ENCODE results near the gene FNDC1.

DNA sequence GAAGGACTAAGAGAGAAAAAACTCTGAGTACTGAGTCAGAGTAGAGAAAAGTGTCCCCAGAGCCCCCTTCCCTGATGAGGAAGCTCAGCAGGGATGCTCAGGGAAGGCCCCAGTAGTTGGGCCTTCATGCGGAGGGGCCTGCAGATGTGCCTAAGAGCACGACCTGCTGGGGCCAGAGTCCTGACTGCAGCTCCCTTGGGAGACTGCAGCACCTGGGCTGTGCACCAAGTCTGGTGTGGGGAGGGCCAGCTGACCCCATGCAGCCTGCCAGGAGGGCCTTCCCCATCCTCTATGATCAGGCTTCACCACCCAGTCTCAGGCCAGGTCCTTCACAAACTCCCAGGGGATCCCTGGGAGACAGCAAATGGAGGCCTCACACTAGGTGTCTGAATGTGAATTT is 130.4 kb downstream of the FNDC1 start:
- TF ChIP-seq, protein P1, sequence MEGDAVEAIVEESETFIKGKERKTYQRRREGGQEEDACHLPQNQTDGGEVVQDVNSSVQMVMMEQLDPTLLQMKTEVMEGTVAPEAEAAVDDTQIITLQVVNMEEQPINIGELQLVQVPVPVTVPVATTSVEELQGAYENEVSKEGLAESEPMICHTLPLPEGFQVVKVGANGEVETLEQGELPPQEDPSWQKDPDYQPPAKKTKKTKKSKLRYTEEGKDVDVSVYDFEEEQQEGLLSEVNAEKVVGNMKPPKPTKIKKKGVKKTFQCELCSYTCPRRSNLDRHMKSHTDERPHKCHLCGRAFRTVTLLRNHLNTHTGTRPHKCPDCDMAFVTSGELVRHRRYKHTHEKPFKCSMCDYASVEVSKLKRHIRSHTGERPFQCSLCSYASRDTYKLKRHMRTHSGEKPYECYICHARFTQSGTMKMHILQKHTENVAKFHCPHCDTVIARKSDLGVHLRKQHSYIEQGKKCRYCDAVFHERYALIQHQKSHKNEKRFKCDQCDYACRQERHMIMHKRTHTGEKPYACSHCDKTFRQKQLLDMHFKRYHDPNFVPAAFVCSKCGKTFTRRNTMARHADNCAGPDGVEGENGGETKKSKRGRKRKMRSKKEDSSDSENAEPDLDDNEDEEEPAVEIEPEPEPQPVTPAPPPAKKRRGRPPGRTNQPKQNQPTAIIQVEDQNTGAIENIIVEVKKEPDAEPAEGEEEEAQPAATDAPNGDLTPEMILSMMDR (conservative IDR thresholded peaks at IDR 0.05 in 1 of 2, IDR thresholded peaks at IDR 0.05 in 1 of 2; ENCODE audit: extremely low read depth in 1 of 2, insufficient read depth in 1 of 2, low read depth in 1 of 2, low read length in 2 of 2), result no peak
- TF ChIP-seq EZH2 (IDR thresholded peaks at IDR 0.05; ENCODE audit: borderline replicate concordance, low read length), result no peak
